GM21529 (cell line): ENCODE results near the gene TFDP1.
"Not testable (repeated sequence)": the region's sequence is repeated elsewhere in the genome, so short reads cannot be mapped to it uniquely, and the experiment has no call there.

Experiments used
- ATAC-seq: cut with Tn5 transposase; IDR thresholded peaks from one replicate; pipeline ENCODE4 v1.9.1; 2021; ENCODE audit not compliant: unreplicated experiment

The TFDP1 gene

GRCh38 chr13:113548778-113549621 is 35.6 kb upstream of the TFDP1 start:
- ATAC-seq: no peak

DNA sequence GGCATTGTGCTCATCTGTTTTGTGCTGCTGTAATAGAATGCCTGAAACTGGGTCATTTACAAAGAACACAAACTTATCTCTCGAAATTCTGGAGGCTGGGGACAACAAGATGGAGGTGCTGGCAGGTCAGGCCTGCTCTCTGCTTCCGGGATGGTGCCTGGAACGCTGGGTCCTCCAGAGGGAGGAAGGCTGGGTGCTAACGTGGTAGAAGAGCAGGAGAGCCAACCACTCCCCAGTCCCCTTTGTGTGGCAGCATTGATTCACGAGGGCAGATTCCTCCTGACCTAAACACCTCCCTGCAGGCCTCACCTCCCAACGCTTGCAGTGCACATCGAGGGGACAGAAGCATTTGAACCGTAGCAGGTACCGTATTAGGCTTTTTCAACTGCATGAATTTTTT is 34.1 kb upstream of the TFDP1 start:
- ATAC-seq: no peak

DNA sequence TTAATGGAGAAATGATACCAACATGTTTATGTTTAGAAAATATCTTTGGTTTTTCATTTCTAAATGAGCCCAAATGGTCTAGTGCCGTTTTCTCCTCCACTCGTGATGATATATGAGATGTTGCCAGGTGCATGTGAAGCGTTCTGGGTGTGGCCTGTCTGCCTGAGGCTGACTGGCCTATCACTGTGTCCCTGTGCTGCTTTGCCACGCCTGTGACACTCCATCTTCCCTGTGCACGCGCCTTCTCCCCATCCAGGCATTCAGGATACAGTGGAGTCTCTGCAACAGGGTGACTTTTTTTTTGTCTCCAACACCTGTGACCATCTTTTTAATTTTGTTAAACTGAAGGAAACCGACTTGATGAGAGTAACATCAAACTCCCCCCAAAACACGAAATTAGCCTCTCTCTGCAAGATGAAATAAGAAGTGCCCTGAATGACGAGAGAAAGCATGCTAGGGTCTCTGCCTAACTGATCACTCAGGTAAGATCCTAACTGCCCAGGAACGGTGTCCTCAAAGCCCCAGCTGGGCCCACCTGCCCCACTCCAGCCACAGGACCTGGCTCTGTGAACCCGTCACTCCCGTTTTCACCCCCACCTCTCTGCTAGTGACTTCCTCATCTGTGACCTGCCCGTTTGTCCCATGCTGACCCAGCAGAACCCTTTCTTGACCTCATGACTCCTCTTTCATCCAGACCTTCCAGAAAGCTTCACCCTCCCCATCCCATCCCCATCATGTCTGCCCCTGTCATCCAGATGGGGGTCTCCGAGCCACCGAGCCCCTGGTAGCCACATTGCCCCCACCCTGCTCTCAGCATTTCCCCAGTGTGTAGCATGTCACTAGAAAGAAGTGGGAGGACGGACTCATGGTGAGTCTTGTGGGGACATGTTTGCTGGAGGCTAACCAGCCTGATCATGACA is 33.2 kb upstream of the TFDP1 start:
- no peak for ATAC-seq

DNA sequence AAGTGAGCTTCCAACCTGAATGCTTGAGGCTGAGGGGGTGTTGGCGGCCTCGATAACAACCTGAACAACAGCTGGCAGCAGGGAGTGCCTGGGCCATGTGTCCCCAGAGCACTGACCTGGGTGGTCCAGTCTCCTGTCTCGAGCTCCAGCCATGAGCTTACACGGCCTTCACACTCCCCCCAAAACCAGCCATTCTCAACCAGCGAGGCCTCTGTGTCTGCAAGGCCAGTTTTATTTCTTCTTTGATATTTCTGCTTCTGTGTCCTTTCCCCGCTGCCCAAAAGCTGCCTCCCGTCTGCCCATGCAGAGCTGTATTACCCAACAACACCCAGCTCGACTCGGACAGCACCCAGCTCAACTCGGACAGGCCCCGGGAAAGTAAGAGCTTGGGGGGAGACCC is 32.5 kb upstream of the TFDP1 start:
- no peak for ATAC-seq

- no peak for ATAC-seq
These were observed 31.6 kb upstream of the TFDP1 start for GRCh38 chr13:113552786-113553434.

GRCh38 chr13:113553511-113554332 is 30.8 kb upstream of the TFDP1 start:
- ATAC-seq: no peak

DNA sequence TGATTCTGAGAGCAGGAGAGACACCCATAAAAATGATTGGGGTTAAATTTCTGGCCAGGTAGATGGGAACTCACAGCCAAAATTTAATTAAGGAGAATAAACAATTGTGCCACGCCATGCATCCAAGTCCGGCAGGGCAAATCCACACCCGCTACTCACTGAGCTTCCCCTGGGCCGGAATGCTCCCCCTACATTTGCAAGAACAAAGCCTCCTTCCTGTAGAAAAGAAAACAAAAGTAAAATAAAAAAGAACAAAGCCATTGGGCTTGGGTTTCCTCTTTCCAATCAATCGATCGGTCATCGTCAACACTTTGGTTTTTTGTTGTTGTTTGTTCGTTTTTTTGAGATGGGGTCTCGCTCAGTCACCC is 30.2 kb upstream of the TFDP1 start:
- ATAC-seq: no peak

DNA sequence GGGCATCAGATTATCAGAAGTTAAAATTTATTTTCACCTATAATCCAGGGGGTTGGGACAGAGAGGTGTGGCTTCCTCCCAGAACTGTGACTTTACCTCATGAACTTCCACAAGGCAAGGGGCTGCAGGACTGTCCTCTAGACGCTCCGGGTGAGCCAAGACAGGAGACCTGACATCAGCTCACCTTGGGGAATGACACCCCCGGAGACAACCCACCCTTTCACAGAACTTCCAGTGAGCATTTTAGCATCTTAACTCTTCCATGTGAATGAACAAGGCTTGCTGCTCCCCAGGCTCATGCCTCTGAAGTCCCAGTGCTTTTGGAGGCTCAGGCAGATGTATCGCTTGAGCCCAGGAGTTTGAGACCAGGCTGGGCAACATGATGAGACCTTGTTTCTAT is 29.4 kb upstream of the TFDP1 start:
- ATAC-seq: no peak

- no peak for ATAC-seq
These were observed 27.5 kb upstream of the TFDP1 start for GRCh38 chr13:113557013-113557412.

DNA sequence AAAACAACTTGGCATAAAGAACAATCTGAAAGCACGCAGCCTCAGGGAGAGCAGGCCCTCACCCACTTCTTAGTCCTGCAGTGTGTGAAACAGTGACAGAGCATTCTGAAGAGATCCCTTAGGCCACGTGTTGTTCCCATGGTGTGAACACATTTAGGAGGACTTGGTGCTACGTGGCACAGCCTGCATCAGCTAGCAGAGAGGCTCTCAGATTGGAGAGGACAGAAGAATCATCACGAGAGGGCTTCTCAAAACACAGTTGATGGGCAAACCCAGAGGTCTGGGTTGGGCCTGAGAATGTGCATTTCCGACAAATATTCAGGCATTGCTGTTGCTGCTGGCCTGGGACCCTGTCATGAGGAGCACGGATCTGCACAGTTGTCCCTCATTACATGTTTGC is 26.1 kb upstream of the TFDP1 start:
- ATAC-seq: no peak

DNA sequence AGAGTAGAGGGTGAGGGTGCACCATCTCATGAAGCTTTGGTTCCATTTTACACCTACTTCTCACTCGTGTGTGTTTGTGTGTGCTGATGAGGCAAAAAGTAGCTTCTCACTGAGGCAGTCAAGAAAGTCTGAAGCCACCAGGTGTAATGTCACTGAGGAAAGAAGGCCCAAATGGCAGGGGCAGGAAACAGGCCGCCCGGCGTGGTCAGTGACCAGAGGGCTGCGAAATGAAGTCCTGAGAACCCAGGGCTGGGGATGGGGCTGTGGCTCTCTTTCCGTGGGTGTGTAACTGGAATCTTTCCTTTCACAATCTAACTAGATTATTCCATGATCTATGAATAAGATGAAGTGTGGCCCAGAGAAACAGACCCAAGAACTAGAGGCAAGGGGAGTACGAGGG is 25.5 kb upstream of the TFDP1 start:
- no peak for ATAC-seq

DNA sequence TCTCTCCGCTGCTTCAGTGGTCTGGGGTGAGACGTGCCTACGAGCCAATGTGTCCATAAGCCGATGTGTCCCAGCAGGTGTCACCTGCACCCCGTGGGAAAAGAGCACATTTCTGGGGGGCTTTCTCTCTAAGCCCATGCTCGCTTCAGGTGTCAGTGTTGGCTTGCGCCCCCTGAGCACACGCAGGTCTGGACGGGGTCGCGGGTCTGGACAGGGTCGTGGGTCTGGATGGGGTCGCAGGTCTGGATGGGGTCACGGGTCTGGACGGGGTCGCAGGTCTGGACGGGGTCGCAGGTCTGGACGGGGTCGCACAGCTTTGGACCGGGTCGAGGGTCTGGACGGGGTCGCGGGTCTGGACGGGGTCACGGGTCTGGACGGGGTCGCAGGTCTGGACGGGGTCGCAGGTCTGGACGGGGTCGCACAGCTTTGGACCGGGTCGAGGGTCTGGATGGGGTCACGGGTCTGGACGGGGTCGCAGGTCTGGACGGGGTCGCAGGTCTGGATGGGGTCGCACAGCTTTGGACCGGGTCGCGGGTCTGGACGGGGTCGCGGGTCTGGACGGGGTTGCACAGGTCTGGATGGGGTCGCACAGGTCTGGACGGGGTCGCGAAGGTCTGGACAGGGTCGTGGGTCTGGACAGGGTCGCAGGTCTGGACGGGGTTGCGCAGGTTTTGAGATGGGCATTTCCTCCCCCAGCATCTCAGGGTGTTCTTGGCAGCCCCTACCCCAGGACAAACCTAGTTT is 24.5 kb upstream of the TFDP1 start:
- ATAC-seq: no peak

DNA sequence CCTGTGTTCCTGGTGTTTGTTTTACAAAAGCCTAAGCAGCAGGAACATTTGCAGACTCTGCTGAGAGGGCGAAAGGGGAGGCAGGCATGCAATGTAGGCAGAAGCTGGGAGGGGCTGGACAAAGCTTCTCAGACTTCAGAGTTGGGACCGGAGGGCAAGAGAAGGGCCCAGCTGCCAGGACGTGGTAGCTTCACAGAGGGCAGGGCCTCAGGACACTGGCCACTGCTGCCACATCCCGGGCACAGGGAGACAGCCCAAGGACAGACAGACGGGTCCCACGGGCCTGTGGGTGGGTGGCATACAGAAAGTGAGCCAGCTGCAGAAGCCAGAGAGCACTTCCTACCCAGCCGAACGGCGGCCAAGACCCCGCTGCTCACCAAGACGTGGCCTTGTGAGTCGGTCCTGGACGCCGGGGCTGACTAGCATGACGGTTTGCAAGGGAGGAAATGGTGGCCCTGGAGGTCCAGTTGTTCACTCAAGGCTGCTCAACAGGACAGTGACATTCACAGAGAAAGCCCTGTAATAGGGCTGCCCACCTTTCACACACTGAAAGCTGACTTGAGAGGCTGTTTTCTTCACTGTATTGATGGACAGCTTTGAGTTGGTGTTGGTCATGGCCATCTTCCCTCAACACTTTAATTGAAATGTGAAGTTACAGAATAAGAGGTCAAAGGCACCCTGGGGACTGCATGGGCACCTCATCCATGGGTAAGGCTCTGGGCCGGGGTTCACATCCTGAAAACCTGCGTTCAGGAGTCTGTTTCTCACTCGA is 23.7 kb upstream of the TFDP1 start:
- no peak for ATAC-seq

- ATAC-seq: no peak
These were observed 23.0 kb upstream of the TFDP1 start for GRCh38 chr13:113561417-113562084.

DNA sequence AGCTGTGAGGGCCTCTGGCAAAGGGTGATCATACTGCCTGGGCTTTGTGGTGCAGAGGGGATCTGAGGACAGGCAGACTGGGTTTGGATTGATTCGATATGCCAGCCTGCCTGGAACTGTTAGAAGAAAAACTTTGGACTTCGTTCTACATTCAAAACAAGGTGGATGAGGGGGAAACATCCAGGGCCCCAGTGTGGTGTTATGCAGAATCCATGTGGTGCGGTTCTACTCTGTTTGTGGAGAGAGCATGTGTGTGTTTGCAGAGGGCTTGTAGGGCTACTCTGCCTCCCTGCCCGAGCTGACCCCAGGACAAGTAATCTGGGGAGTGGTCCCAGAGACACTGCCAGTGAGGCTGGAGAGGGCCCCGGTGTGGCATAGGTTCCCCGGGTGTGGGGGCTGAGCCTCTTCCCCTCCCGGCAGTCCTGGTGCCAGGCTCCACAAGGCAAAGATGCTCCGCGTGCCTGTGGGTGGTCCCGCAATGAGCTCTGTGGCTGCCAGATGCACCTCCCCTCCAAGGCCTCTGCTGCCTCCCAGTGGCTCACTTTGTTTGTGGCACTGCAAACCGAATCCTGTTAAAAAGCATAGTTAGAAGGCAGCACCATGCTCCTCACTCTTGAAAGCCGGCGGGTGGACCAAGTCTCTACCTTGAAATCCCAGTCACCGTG is 22.3 kb upstream of the TFDP1 start:
- peak; percentile 72 for ATAC-seq

DNA sequence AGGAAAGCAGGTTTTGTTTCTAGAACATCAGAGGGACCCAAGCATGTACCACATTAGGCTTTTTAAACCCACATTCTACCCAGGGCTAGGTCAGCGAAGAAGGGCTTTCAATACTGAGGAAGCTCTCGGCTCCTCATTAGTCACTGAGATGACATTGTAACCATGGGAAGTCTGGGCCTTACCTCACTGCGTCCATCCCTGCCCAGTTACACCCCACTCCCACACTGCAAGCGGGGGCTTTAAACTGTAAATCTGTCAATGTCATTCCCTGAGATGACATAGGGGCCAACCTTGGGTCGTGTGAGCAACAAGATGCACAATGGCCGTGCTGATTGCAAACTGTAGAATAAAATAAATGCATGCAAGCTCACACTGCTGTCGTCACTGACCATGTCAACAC is 21.7 kb upstream of the TFDP1 start:
- ATAC-seq: no peak

DNA sequence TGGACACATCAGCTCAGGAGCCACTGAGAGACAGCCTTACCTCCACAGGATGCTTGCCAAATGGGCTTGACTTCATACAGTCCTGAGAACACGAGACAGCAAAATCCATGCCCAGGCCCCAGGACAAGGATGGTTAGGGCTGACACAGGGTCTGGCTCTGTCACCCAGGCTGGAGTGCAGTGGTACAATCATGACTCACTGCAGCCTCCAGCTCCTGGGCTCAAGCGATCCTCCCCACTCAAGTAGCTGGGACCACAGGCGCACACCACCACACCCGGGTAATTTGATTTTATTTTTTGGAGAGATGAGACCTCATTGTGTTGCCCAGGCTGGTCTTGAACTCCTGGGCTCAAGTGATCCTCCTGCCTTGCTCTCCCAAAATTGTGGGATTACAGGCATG is 21.0 kb upstream of the TFDP1 start:
- ATAC-seq: not testable (repeated sequence)

- ATAC-seq: no peak
These were observed 20.1 kb upstream of the TFDP1 start for GRCh38 chr13:113564331-113565023.
